A549 (cell line): ENCODE results near the gene ST6GAL1. TPM values are rescaled to one million over a fixed set of nuclear protein-coding genes. Genes with fewer than 3 reads are reported as not detected.
"Not testable (repeated sequence)": the region's sequence is repeated elsewhere in the genome, so short reads cannot be mapped to it uniquely, and the experiment has no call there.

Source experiments
- ATAC-seq, 2 experiments: fragments of 200-7000 bp in 1 of 2; fragments of >200 bp in 1 of 2; cut with Nextera tagmentation in 1 of 2; cut with Tn5 transposase in 1 of 2; 3 replicates each; pipeline versions ENCODE4 v1.8.0 to v1.9.1; 2018 to 2020; ENCODE audit warnings: mild to moderate bottlenecking in 1 of 2, moderate library complexity in 1 of 2
- CTCF ChIA-PET: fragments of 300-600 bp; sonication (Branson Sonifier 250); formaldehyde crosslinking; extraction: SDS; loops from one replicate; lab custom pipeline; 2021; ENCODE audit warnings: antibody characterized with exemption, inconsistent platforms; lab: Yijun Ruan, JAX
- POLR2A ChIA-PET: fragments of 350-600 bp; formaldehyde crosslinking; extraction: SDS; loops from one replicate; lab custom pipeline; 2021; ENCODE audit warnings: antibody characterized with exemption, inconsistent platforms; lab: Yijun Ruan, JAX
- DNase-seq, 2 experiments: peaks; one replicate each; pipeline versions ENCODE4 v3.0.0 to v3.0.0-alpha.2; 2011 to 2016; ENCODE audit warnings: low read depth in 1 of 2, low spot score in 1 of 2
- FAIRE-seq: peaks from 2 replicates; lab custom pipeline; 2011; peaks lifted over from hg19 to GRCh38; lab: Jason Lieb, UNC
- H3K27ac ChIP-seq, 2 experiments: fragments of >200 bp; sonication (Bioruptor Twin); formaldehyde crosslinking; 3 replicates each; pipeline ENCODE4 v1.5.1; 2016 to 2017
- H3K4me1 ChIP-seq: fragments of >200 bp; sonication (Bioruptor Twin); formaldehyde crosslinking; 3 replicates; pipeline ENCODE4 v1.6.1; 2016
- H3K4me2 ChIP-seq: fragments of >200 bp; sonication (Bioruptor Twin); formaldehyde crosslinking; 3 replicates; pipeline ENCODE4 v1.6.1; 2016
- H3K4me3 ChIP-seq: fragments of >200 bp; sonication (Bioruptor Twin); formaldehyde crosslinking; 3 replicates; pipeline ENCODE4 v1.5.1; 2016
- H3K9me3 ChIP-seq: fragments of >200 bp; sonication (Bioruptor Twin); formaldehyde crosslinking; 3 replicates; pipeline ENCODE4 v1.6.1; 2016
- CBX2 ChIP-seq: fragments of 200-600 bp; sonication (generic); IDR thresholded peaks from 2 replicates; pipeline ENCODE4 v1.6.1; 2016; ENCODE audit warnings: low read depth, mild to moderate bottlenecking, borderline replicate concordance
- JUN ChIP-seq, 2 experiments: fragments of >200 bp; sonication (Bioruptor Twin); formaldehyde crosslinking; IDR thresholded peaks; 2 replicates in 1 of 2; 3 replicates in 1 of 2; pipeline ENCODE4 v1.6.1; 2016 to 2017
- MYC ChIP-seq: IDR thresholded peaks from 2 replicates; pipeline ENCODE4 v1.6.1; 2012; ENCODE audit warnings: mild to moderate bottlenecking, inconsistent platforms, low read length, improper control_type of control experiment, borderline replicate concordance
- NR3C1 ChIP-seq: fragments of >200 bp; sonication (Bioruptor Twin); formaldehyde crosslinking; IDR thresholded peaks from 3 replicates; pipeline ENCODE4 v1.6.1; 2017
- RAD21 ChIP-seq, 2 experiments: fragments of >200 bp in 1 of 2; sonication (Bioruptor Twin) in 1 of 2; formaldehyde crosslinking in 1 of 2; IDR thresholded peaks in 1 of 2; conservative IDR thresholded peaks in 1 of 2; 2 replicates in 1 of 2; 3 replicates in 1 of 2; pipeline ENCODE4 v1.6.1; 2012 to 2018; ENCODE audit warnings: inconsistent platforms in 1 of 2
- RARB ChIP-seq: fragments of 250-450 bp; sonication (Bioruptor Pico); IDR thresholded peaks from 2 replicates; pipeline ENCODE4 v1.8.0; 2021; ENCODE audit warnings: mild to moderate bottlenecking, moderate library complexity
- RNF2 ChIP-seq: fragments of 200-600 bp; sonication (generic); IDR thresholded peaks from 2 replicates; pipeline ENCODE4 v1.6.1; 2016; ENCODE audit warnings: low read depth, mild to moderate bottlenecking, antibody characterized with exemption, moderate library complexity, borderline replicate concordance
- SREBF2 ChIP-seq: fragments of 450-650 bp; IDR thresholded peaks from 2 replicates; pipeline ENCODE4 v1.6.1; 2014; ENCODE audit warnings: mild to moderate bottlenecking, moderate library complexity
- WGBS: methylation state at CpG from one replicate; pipeline ENCODE4 v1.1.6; 2017; ENCODE audit errors: missing lambda C conversion rate; 5-methylcytosine and 5-hydroxymethylcytosine counted together
- polyA plus RNA-seq, 4 experiments: library from polyadenylated mRNA; depleted of rRNA in 3 of 4; stranded (reverse); fragments of >200 nt; fragmentation: RNase III in 1 of 4; extraction: RNeasy Plus Mini Kit Qiagen cat#74134 plus additional on column Dnase treatment in 1 of 4; gene quantifications; 2 replicates in 3 of 4; 3 replicates in 1 of 4; pipeline ENCODE4 v1.2.3, GENCODE V29; 2011 to 2017
- TF ChIP-seq, protein P1 (sequence below): fragments of >200 bp; sonication (Bioruptor Twin); formaldehyde crosslinking; IDR thresholded peaks from 2 replicates; pipeline ENCODE4 v1.6.1; 2016
- TF ChIP-seq, protein P2 (sequence below): IDR thresholded peaks from 2 replicates; pipeline ENCODE4 v1.6.1; 2012
- TF ChIP-seq, protein P3 (sequence below): fragments of 450-650 bp; IDR thresholded peaks from 2 replicates; pipeline ENCODE4 v1.6.1; 2014; ENCODE audit warnings: antibody characterized with exemption
- TF ChIP-seq, protein P4 (sequence below): fragments of 250-450 bp; sonication (Bioruptor Pico); IDR thresholded peaks from 2 replicates; pipeline ENCODE4 v1.5.0; 2021; ENCODE audit warnings: mild to moderate bottlenecking, moderate library complexity, borderline replicate concordance
- TF ChIP-seq, protein P5 (sequence below): fragments of >200 bp; sonication (Bioruptor Twin); formaldehyde crosslinking; IDR thresholded peaks from 3 replicates; pipeline ENCODE4 v1.6.1; 2016
- TF ChIP-seq, protein P6 (sequence below): IDR thresholded peaks from 2 replicates; pipeline ENCODE4 v1.6.1; 2012; ENCODE audit warnings: low read depth, borderline replicate concordance
- TF ChIP-seq, protein P7 (sequence below): fragments of >200 bp; sonication (Bioruptor Twin); formaldehyde crosslinking; IDR thresholded peaks from 3 replicates; pipeline ENCODE4 v1.5.1; 2016

ST6GAL1 gene
- polyA plus RNA-seq, 2 of the 4 experiments (the other 2 are of a cell fraction), result 3.9 to 6.5 TPM

DNA sequence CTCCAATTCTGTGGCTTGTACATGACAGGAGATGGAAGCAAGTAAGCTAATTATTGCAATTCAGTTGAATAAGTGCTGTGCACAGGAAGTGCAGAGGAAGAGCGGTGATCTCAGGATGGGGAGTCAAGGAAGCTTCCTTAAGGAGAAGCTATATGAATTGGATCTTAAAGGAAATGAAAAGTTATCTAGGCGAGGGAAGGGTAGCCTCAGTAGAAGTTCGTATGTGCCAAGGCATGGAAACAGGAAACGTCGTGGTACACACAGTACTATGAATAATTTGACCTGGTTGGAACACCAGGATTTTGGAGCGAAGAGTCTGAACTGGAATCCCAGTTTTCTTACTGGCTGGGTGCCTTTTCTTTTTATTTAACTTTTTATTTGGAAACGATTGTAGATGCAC, 39.3 kb downstream of the ST6GAL1 start:
- FAIRE-seq, result no peak
- ChIA-PET POLR2A (no interaction called here), CTCF (interaction anchor here (1.9 kb wide), 1 partner anchor 120 kb away, joined by 7 read pairs; no protein-coding TSS in a partner anchor)
- ATAC-seq, result no peak
- Histone ChIP-seq H3K4me1 (no peaks in the 10 kb centered on the region), H3K4me2 (no peak overlapping the region), H3K9me3 (no peaks in the 10 kb centered on the region), H3K27ac (no peak overlapping the region), H3K4me3 (no peak overlapping the region)
- 90% methylated on average over 7 of the region's 7 CpGs for WGBS
- TF ChIP-seq, protein P1, sequence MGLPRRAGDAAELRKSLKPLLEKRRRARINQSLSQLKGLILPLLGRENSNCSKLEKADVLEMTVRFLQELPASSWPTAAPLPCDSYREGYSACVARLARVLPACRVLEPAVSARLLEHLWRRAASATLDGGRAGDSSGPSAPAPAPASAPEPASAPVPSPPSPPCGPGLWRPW, result no peak
- TF ChIP-seq, protein P2, sequence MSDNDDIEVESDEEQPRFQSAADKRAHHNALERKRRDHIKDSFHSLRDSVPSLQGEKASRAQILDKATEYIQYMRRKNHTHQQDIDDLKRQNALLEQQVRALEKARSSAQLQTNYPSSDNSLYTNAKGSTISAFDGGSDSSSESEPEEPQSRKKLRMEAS, result no peak
- TF ChIP-seq NR3C1, result no peak
- no peak for TF ChIP-seq RARB (CRISPR knock-in tag)
- DNase-seq, result no peak

DNA sequence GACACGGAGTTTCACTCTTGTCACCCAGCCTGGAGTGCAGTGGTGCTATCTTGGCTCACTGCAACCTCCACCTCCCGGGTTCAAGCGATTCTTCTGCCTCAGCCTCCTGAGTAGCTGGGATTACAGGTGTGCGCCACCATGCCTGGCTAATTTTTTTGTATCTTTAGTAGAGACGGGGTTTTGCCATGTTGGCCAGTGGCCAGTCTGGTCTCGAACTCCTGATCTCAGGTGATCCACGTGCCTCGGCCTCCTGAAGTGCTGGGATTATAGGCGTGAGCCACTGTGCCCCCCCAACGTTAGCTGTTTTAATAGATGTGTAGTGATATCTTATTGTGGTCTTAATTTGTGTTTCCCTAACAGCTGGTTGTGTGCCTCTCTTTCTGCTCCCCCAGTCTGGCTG, 40.8 kb downstream of the ST6GAL1 start:
- H3K4me2 ChIP-seq, H3K4me1 ChIP-seq, H3K4me3 ChIP-seq, POLR2A ChIA-PET, H3K9me3 ChIP-seq, FAIRE-seq, ATAC-seq, DNase-seq, H3K27ac ChIP-seq: not testable (repeated sequence)
- 76% methylated on average over 8 of the region's 10 CpGs for WGBS
- CTCF ChIA-PET, result interaction anchor here (0.8 to 1.9 kb wide), 3 partner anchors 9 to 169 kb away, joined by 3 to 8 read pairs (median 3); partner anchors contain the start of gene RPL39L

DNA sequence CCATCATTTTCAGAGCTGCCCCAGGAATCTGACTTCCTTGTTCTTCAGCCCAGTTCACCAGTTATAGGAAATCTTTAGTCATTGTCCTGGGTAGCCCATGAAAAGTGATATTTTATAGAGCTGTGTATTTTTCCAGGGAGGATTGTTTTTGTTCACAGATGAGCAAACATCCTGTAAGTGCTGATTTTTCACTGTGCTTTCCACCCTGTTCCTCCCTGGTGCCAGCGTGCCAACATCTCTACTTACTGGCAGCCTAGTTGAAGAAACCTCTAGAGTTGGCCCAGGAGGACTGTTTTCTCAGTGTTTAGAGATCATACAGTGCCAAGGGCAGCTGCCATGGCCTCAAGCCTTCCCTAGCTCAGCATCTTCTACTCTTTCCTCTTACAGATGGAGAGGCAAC, 41.3 kb downstream of the ST6GAL1 start:
- Histone ChIP-seq H3K4me1 (no peaks in the 10 kb centered on the region), H3K4me3 (no peak overlapping the region), H3K9me3 (no peaks in the 10 kb centered on the region), H3K27ac (no peak overlapping the region), H3K4me2 (no peak overlapping the region)
- ATAC-seq, result no peak
- FAIRE-seq, result no peak
- TF ChIP-seq CBX2 (no peak), SREBF2 (no peak), MYC (no peak)
- TF ChIP-seq, protein P3, sequence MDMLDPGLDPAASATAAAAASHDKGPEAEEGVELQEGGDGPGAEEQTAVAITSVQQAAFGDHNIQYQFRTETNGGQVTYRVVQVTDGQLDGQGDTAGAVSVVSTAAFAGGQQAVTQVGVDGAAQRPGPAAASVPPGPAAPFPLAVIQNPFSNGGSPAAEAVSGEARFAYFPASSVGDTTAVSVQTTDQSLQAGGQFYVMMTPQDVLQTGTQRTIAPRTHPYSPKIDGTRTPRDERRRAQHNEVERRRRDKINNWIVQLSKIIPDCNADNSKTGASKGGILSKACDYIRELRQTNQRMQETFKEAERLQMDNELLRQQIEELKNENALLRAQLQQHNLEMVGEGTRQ, result no peak
- ChIA-PET CTCF (interaction anchor here (0.8 to 1.9 kb wide), 2 partner anchors 9 to 168 kb away, joined by 3 to 8 read pairs; partner anchors contain the start of gene RPL39L), POLR2A (no interaction called here)
- DNase-seq, result no peak
- WGBS, result 92% methylated on average over 1 of the region's 1 CpG

DNA sequence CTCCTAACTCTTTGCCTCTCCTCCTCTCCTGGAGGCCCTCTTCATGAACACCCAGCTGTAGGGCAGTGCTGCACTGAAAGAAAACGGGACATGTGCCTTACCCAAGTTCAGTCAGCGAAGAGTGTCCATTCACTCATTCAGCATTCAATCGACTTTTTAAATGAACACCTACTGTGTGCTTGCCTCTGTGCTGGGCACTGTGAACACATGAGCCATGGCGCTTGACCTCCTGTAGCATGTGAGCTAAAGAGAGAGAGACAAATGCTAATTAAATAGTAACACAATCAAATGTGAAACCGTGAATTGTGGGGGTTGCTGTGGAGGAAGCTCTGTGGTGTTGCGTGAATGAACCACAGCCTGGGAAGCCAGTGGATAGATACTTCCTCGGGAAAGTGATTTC, 43.4 kb downstream of the ST6GAL1 start:
- WGBS, result 74% methylated on average over 7 of the region's 7 CpGs
- no peak for ATAC-seq

More for the DNA sequence above, 43.4 kb downstream of the ST6GAL1 start:
- H3K9me3 ChIP-seq, result no peaks in the 10 kb centered on the region
- POLR2A ChIA-PET, result no interaction called here
- H3K27ac ChIP-seq, result no peak overlapping the region
- FAIRE-seq (no peak), DNase-seq (no peak)
- TF ChIP-seq, protein P4, sequence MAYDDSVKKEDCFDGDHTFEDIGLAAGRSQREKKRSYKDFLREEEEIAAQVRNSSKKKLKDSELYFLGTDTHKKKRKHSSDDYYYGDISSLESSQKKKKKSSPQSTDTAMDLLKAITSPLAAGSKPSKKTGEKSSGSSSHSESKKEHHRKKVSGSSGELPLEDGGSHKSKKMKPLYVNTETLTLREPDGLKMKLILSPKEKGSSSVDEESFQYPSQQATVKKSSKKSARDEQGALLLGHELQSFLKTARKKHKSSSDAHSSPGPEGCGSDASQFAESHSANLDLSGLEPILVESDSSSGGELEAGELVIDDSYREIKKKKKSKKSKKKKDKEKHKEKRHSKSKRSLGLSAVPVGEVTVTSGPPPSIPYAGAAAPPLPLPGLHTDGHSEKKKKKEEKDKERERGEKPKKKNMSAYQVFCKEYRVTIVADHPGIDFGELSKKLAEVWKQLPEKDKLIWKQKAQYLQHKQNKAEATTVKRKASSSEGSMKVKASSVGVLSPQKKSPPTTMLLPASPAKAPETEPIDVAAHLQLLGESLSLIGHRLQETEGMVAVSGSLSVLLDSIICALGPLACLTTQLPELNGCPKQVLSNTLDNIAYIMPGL (CRISPR knock-in tag), result no peak
- TF ChIP-seq, protein P5, sequence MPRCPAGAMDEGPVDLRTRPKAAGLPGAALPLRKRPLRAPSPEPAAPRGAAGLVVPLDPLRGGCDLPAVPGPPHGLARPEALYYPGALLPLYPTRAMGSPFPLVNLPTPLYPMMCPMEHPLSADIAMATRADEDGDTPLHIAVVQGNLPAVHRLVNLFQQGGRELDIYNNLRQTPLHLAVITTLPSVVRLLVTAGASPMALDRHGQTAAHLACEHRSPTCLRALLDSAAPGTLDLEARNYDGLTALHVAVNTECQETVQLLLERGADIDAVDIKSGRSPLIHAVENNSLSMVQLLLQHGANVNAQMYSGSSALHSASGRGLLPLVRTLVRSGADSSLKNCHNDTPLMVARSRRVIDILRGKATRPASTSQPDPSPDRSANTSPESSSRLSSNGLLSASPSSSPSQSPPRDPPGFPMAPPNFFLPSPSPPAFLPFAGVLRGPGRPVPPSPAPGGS, result no peak
- TF ChIP-seq, protein P6, sequence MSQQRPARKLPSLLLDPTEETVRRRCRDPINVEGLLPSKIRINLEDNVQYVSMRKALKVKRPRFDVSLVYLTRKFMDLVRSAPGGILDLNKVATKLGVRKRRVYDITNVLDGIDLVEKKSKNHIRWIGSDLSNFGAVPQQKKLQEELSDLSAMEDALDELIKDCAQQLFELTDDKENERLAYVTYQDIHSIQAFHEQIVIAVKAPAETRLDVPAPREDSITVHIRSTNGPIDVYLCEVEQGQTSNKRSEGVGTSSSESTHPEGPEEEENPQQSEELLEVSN, result no peak
- TF ChIP-seq RAD21 (conservative IDR thresholded peaks at IDR 0.05 in 1 of 2, IDR thresholded peaks at IDR 0.05 in 1 of 2) (no peak), RNF2 (no peak), RARB (CRISPR knock-in tag) (no peak), JUN (IDR thresholded peaks at IDR 0.05) (no peak)
- TF ChIP-seq, protein P7, sequence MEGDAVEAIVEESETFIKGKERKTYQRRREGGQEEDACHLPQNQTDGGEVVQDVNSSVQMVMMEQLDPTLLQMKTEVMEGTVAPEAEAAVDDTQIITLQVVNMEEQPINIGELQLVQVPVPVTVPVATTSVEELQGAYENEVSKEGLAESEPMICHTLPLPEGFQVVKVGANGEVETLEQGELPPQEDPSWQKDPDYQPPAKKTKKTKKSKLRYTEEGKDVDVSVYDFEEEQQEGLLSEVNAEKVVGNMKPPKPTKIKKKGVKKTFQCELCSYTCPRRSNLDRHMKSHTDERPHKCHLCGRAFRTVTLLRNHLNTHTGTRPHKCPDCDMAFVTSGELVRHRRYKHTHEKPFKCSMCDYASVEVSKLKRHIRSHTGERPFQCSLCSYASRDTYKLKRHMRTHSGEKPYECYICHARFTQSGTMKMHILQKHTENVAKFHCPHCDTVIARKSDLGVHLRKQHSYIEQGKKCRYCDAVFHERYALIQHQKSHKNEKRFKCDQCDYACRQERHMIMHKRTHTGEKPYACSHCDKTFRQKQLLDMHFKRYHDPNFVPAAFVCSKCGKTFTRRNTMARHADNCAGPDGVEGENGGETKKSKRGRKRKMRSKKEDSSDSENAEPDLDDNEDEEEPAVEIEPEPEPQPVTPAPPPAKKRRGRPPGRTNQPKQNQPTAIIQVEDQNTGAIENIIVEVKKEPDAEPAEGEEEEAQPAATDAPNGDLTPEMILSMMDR, result no peak
- no peaks in the 10 kb centered on the region for H3K4me1 ChIP-seq
- CTCF ChIA-PET, result interaction anchor here (1.1 to 1.2 kb wide), 2 partner anchors 10 to 124 kb away, joined by 3 to 4 read pairs; no protein-coding TSS in a partner anchor
- no peak overlapping the region for H3K4me2 ChIP-seq
- H3K4me3 ChIP-seq, result no peak overlapping the region
